Endometrium (tissue), 2 donors: ENCODE measurements around the gene S100A13.
A peak's percentile ranks its signal among the peaks of the same experiment; 100 is the strongest.
"Not testable (repeated sequence)": the region's sequence is repeated elsewhere in the genome, so short reads cannot be mapped to it uniquely, and the experiment has no call there.

ENCODE experiments used
- FAIRE-seq: peaks from 2 replicates; lab custom pipeline; 2012; peaks lifted over from hg19 to GRCh38; lab: Jason Lieb, UNC
- donor health status: control.
- donor health status: control.

S100A13 gene

GRCh38 chr1:153602749-153603148 lies 24.6 kb downstream of the S100A13 start:
- no peak for FAIRE-seq

DNA sequence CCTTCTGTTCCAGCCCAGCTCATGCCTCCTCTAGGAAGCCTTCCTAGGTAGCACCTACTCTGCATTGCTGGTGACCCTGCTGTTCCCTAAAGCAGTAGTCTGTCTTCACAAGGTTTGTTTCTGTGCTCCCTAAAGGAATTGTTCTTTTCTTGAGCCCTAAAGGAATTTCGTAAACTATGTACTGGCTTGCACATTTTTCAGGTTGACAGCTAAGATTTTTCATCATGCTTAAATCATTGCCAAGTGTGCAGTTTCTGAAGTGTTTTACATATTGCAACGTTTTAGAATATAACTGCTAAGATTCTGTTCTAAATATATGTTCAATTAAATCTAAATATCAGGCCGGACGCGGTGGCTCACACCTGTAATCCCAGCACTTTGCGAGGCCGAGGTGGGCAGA lies 27.5 kb downstream of the S100A13 start:
- FAIRE-seq, result no peak

DNA sequence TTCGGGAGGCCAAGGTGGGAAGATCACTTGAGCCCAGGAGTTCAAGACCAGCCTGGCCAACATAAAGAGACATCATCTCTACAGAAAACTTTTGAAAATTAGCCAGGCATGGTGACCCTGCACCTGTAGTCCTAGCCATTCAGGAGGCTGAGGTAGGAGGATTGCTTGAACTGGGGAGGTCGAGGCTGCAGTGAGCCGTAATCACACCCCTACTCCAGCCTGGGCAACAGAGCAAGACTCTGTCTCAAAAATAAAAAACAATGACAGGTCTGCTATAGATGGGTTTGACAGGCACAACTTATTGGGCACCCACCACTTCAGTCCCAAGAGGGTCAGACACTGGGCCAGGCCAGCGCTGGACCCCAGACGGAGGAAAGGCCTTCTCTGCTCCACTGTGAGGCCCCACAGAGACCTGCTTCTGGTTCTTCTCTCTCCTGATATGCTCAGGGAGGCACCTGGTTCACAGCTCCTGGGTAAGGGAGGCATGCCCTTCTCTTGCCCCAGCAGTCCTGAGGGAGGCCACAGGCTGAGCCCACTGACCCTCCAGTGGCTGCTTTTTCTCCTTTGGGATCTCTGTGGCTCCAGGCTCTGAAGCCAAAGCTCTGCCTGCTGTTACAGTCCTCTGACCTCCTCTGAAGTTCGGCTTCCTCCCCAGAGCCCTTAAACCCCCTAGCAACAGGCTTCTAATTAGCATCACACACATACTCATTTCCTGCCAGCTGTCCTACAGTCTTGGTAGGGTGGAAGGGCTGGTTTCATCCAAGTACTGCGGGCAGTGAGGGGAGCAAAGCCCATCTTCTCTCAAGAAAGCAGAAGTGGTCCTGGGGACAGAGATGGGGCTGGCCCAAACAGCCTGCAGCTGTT lies 28.8 kb downstream of the S100A13 start:
- FAIRE-seq, result no peak

GRCh38 chr1:153597206-153597605 lies 30.1 kb downstream of the S100A13 start:
- no peak for FAIRE-seq

DNA sequence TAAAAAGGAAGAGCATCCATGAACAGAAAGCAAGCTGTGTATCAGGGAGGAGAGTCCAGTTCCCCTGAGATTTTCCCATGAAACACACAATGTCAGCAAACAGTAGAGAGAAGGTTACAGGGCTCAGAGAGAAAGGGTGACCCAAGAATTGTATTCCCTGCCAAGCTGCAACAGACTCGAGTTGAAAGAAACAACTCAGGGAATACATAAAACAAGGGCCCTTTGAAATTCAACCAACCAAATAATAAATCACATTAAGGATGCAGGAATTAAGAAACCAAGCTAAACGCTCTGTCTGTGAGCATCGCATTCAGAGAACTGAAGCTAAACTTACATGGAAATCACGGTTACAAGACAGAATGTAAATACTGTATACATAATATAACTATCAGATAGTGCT lies 34.6 kb downstream of the S100A13 start:
- peak; percentile 91 for FAIRE-seq

GRCh38 chr1:153588482-153588881 lies 38.8 kb downstream of the S100A13 start:
- peak; percentile 82 for FAIRE-seq

- not testable (repeated sequence) for FAIRE-seq
These were observed 39.3 kb downstream of the S100A13 start for GRCh38 chr1:153588033-153588432.

- FAIRE-seq, result no peak
These were observed 40.0 kb downstream of the S100A13 start for GRCh38 chr1:153587314-153587713.

- FAIRE-seq, result no peak
These were observed 41.0 kb downstream of the S100A13 start for GRCh38 chr1:153586347-153586746.

GRCh38 chr1:153585006-153585405 lies 42.3 kb downstream of the S100A13 start:
- no peak for FAIRE-seq

DNA sequence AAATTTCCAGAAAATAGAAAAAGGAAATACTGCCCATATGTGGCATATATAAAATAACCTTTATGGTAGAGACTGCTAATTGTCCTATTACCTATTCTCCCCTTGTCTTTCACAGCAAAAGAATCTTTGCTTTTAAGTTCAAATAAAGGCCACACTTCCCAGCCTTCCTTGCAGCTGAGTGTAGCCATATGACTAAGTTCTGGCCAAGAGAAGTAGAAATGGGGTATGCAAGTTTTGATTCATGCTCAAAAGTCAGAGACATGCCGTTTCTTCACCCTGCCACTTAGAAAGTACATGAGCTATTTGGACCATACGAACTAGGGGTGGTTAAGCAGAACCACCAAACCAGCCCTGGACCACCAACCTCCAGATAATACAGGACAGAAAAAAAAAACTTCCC lies 43.3 kb downstream of the S100A13 start:
- FAIRE-seq, result no peak

DNA sequence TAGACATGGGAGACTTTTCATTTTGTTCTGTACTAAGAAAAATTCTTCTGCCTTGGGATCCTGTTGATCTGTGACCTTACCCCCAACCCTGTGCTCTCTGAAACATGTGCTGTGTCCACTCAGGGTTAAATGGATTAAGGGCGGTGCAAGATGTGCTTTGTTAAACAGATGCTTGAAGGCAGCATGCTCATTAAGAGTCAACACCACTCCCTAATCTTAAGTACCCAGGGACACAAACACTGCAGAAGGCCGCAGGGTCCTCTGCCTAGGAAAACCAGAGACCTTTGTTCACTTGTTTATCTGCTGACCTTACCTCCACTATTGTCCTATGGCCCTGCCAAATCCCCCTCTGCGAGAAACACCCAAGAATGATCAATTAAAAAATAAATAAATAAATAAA lies 43.8 kb downstream of the S100A13 start:
- not testable (repeated sequence) for FAIRE-seq

- FAIRE-seq, result not testable (repeated sequence)
These were observed 44.5 kb downstream of the S100A13 start for GRCh38 chr1:153582836-153583235.

- FAIRE-seq, result no peak
These were observed 48.4 kb downstream of the S100A13 start for GRCh38 chr1:153578936-153579335.

DNA sequence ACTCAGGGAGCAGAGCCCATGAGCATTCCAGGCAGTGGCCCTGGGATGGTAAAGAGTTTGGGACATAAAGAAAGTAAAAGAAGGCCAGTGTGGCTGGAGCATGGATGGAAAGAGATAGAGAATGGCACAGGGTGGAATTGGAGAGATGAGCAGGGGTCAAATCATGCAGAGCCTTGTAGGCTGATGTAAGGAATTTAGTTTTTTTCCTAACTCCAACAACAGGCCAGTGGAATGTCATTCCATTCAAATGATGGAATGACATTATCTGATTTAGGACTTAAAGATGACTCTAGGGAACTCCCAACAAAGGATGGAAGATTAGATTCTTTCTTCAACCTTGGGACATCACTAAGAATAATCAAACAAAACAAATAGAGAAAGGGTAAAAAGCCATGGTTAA lies 48.8 kb downstream of the S100A13 start:
- no peak for FAIRE-seq

DNA sequence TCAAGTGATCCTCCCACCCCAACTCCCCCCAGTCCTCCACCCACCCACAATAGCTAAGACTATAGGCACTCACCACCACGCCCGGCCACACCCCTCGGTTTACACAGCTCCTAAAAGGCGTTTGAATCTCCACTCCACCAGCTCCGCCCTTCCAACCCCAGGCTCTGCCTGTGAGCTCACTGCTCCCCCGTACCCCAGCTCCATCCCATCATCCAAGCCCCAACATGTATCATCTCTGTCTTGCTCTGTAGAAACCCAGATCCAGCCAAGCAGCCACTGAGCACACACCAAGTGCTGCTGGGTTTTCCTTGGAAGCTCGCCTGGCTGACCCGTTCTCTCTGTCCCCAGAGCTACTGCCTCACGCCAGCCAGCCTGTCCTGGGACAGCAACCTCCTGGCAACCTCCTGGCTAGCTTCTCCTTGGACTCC lies 49.7 kb downstream of the S100A13 start:
- no peak for FAIRE-seq

DNA sequence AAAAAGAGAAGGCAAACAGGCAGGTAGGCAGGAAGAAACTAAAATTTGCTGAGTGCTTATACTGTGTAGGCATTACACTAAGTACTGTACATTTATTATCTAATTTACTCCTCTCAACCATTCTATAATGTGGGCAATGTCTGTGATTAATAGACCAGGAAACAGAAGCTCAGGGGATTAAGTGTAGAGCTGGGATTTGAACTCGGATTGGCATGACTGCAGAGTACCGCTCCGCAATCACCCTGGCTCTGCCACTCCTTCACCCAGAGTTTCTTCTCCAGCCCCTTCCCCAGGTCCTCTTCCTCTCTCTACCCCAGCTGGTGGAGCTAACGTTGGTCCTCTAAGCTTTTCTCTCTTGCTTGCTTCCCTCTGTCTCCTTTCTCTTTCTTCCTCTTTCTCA lies 50.2 kb downstream of the S100A13 start:
- FAIRE-seq, result no peak

GRCh38 chr1:153575497-153575896 lies 51.8 kb downstream of the S100A13 start:
- FAIRE-seq, result not testable (repeated sequence)

GRCh38 chr1:153575081-153575491 lies 52.2 kb downstream of the S100A13 start:
- not testable (repeated sequence) for FAIRE-seq

DNA sequence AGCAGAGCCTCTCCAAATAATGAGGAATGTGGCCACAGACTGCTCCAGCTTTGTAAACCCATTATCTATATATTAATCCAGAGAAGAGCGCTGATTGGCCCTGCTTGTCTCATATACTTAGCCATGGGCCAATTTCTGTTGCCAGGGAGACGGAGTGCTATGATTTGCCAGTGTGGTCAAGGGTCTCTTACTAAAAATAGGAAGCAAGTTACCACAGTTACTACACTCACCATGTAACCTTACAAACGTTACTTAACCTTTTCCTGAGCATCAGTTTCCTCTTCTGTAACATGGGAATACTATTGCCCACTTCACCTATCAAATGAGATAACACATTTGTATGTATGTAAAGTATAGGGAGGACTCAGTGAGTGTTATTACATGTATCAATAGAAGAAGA lies 54.0 kb downstream of the S100A13 start:
- FAIRE-seq, result no peak

GRCh38 chr1:153572569-153573015 lies 54.7 kb downstream of the S100A13 start:
- no peak for FAIRE-seq

DNA sequence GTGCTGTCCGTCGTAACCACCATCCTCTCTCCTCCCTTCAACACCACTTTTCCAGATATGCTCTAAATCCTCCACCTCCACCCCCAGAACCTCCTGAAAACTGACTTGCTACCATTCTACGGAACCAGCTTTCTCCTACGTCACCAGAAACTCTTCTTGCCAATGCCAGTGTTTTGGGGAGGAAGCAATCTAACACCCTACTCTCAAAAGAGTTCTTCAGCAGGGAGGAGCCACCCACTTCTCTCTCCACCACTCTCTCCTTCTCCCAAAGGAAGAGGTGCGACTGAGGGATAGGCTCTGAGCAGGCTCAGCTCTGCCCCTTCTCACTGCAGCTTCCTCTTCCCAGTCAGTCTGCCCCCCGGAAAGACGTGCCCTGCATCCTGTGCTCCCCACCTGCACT lies 55.6 kb downstream of the S100A13 start:
- FAIRE-seq, result no peak

- no peak for FAIRE-seq
These were observed 56.4 kb downstream of the S100A13 start for GRCh38 chr1:153570874-153571273.

- FAIRE-seq, result no peak
These were observed 57.8 kb downstream of the S100A13 start for GRCh38 chr1:153569465-153569864.
